Hematopoietic multipotent progenitor cell treated with erythropoietin and hydrocortisone succinate and interleukin-3 and kit ligand, for 15 days (in vitro differentiated cells): ENCODE data around the gene CDH4.
"Not testable (repeated sequence)": the region's sequence is repeated elsewhere in the genome, so short reads cannot be mapped to it uniquely, and the experiment has no call there.

Experiments used
- DNase-seq: peaks from one replicate; pipeline ENCODE4 v3.0.0-alpha.2; 2015; ENCODE audit warnings: low spot score

CDH4 gene

DNA sequence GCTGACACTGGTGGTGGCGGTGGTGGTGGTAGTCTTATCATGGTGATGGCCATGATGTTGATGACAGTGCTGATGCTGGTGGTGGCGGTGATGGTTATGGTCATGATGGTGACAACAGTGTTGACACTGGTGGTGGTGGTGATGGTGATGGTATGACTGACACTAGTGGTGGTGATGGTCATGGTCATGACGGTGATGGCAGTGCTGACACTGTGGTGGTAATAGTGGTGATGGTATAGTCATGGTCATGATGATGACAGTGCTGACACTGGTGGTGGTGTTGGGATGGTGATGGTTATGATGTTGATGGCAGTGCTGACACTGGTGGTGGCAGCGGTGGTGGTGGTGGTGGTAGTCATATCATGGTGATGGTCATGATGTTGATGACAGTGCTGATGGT is 205.7 kb downstream of the CDH4 start:
- no peak for DNase-seq

DNA sequence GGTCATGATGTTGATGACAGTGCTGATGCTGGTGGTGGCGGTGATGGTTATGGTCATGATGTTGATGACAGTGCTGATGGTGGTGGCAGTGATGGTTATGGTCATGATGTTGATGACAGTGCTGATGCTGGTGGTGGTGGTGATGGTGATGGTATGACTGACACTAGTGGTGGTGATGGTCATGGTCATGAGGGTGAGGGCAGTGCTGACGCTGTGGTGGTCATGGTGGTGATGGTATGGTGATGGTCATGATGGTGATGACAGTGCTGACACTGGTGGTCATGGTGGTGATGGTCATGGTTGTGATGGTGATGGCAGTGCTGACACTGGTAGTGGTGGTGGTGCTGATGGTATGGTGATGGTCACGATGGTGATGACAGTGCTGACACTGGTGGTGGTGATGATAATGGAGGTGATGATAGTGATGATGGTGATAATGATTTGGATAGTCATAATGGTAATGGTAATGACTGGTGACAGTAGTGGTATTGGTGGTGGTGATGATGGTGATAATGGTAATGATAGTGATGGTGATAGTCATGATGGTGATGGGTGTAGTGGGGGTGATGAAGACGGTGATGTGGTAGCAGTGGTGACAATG is 206.2 kb downstream of the CDH4 start:
- no peak for DNase-seq

DNA sequence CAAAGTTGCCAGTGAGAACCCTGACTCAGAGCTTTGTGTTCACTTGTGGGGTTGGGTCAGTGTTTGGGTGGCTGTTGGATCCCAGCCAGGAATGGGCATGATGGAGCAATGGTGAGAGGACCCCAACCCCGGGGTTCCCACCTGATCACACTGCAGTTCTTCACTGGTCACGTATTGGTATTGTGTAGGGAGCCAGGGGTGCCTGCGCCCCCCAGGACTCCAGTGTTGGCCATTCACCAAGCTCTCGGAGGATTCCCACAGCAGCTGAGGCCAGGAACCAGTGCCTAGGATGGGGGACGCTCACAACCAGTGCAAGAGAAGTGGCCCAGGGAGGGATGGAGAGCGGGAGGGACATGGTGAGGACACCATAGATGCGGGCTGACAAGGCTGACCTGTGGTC is 207.2 kb downstream of the CDH4 start:
- no peak for DNase-seq

DNA sequence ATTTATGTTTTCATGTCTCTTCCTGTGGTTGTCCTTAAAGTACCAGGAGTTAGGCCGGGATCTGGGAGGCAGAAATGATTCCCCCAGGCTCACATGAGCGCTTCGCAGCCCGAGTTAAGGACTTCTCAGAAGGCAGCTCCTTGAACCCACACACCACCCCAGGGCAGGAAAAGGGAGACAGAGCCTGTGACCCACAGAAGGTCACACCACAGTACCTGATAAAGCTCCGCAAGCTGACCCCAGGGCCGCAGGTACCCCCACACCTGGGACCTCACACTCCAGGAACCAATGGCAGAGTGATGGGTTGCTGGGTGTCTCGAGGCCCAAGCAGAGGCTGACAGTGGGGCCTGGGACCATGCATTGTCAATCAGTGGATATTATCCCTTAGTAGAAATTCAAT is 207.6 kb downstream of the CDH4 start:
- DNase-seq, result no peak

DNA sequence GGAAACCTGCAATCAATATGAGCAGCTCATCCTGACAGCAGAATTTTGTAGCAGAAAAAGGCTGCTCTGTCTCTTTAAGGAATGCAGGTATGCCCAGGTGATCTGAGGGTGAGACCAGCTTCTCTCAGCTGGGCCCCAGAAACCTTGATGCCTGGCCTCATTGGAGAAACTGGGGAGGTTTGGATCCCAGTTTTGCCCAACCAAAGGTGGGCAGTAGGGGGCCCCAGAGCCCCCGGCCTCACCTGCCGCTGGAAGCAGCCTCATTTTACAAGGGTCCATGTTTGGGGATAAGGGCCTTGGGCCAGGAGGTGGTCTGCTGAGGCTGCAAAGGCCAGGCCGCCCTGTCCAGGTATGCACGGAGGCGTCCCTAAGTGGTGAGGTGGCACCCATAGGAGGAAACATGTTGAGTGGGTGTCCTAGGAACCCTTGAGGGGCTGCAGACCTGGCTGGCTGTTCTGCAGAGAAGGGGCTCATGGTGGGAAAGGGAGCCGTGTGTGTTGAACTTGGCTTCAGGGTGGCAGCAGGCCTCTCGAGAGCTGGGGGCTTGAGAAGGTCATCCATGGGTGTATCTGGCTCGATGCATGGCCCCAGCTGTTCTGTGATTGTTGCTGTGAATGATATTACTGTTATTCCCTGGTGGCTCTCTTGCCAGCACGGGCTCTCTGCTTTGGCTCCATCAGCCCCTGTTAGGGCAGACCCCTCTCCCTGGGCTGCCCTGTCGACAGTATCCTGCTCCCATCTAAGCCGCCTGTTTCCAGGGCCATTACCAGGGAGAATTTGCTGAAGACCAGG is 208.4 kb downstream of the CDH4 start:
- DNase-seq, result no peak

DNA sequence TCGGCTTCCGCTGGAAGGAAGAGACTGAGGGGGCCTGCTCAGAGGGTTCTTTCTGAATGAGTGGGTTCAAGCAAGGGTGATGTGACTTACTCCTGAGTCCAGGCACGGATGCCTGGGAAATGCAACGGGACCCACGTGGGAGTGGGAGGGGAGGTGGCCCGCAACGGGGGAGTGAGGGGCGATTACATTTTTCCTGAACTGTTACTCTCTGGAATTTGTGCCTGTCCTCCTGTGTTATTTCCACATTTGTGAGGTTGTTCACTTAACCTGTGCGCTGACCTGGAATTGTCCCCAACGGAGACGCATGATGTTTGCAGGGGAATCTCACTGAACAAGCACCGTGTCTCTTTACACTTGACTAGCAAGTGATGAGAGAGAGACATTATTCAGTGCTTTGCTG is 209.4 kb downstream of the CDH4 start:
- no peak for DNase-seq

DNA sequence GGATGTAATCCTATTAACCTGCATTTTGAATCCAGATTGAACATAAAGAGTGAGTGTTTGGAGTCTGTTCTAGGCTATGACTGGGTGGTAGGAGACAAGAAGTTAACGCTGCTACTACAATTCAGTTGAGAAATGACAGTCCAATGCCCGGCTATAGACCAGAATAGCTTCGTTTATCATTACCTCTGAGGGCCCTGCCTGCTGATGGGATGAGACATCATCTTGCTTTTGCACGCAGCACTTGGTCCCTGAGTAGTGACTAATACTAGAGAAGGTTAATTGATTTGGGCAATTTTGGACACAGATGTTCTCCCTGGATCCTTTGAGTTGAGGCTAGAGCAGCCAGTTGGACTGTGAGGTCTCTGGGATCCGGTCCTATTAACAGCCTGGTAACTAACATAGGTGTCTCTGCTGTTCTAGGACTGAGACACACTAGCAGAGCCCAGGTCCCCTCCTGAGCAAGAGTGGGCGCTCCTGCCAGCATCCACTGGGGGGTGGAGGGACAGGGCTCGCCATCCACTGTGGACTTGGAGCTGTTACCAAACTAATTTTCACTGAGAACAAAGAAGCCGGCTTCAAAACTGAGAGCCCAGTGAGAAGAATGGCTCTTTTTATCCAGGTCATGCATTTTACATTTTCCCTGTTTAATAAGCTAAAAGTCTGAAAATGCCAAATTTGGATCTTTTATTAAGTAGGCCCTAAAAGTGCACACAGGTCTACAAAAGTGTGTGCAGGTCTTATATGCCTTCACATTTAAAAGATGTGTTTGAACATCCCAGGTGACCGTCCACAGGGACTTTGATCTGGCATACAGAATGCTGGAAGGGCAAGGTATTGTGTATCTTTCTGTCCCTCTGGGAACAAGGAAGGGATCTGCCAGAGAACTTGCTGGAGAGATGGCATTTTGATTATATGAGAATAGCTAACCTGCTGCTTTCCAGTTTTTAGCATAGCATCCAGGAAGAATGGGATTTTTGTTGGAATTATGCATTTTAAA is 212.5 kb downstream of the CDH4 start:
- no peak for DNase-seq

DNA sequence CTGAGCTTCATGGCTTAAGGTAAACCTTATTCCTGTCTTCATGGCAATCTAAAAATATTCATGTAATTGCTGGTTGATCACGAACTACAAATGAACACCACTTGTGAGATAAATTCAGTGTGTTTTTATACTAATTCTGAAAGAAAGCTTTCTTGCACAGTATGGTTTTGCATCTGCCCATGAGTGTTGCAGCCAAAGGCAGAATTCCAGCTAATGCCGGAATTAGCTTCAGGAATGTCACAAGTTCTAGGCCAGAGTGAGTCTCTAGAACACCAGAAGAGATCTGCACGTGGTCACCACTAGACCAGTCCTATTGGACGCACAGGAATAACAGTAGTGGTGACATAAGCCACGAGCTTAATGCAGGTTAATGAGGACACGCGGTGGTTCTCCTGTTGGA is 223.7 kb downstream of the CDH4 start:
- DNase-seq, result no peak

DNA sequence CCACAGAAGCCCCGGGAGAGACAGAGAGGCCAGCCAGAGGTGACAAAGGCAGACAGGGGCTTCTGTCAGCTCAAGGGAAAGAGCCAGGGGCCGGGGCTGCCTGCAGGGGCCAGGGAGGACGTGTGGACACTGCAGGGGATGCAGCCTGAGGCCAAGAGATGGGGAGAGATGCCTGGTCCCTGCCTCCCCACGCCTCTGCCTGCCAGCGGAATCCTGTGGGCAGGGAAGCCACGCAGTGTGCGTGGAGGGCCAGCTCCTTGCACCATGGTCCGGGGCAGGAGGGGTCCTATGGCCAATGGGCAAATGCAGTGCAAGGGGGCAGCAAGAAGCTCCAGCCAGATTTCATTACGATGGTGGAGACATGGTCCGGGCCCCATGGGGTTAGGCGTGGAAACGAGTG is 224.9 kb downstream of the CDH4 start:
- no peak for DNase-seq

DNA sequence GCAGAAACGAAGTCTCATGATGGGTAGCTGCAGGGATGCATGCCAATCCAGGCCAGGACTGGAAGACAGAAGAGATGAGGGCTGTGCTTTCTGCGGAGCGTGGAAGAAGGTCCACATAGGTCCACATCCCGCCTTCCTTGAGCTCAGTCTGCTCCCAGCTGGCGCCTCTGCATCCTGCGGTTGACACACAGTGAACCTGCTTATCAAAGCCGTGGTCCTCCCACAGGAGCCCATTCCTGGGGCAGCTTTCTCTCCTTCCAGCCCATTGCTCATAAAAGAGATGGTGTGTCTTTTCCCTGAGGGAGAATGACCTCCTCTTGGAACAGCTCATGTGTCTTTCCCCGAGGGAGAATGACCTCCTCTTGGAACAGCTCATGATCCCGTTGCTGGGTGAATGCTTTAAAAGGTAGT is 225.4 kb downstream of the CDH4 start:
- DNase-seq, result no peak

DNA sequence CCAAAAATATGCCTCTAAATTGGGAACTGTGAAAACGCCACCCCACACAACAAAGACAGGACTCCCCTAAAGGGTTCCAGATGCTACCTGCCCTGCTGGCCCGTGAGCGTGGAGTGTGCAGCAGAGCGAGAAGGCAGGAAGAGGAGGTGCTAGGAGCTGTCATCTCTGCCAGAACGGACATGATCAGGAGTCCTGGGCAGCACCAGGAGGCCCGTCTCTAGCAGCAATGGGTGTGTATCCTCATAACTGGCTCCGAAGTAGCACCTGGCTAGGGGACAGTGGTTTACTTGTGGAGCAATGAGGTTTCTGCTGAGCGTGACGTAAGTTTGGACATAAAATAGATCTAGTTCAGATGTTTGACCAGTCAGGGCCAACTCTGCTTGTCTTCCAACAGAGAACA is 226.0 kb downstream of the CDH4 start:
- DNase-seq, result no peak

DNA sequence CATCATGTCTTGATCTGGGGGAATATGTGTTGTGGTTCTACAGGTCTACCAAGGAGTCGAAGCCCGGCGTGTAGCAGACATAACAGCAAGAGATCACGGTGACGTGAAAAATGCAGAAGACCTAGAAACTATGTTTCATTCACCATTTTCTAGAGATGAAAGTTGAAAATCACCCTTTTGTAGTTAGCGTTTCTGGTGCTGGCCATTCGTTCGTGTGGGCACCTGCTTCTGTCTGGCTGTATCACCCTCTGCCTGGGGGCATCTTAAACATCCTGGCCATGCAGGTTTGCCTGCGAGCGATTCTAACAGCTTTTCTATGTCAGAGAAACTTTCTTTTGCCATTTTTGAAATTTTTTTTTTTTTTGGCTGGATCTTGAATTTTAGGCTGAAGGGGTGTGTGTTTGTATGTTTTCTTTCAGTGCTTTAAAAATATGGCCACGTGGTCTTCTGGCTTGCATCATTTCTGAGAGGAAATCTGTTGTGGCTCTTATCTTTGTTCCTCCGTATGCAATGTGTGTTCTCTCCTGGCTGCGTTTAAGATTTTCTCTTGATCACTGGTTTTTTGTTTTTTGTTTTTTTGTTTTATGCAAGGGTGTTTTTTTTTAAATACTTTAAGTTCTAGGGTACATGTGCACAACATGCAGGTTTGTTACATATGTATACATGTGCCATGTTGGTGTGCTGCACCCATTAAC is 226.7 kb downstream of the CDH4 start:
- no peak for DNase-seq

DNA sequence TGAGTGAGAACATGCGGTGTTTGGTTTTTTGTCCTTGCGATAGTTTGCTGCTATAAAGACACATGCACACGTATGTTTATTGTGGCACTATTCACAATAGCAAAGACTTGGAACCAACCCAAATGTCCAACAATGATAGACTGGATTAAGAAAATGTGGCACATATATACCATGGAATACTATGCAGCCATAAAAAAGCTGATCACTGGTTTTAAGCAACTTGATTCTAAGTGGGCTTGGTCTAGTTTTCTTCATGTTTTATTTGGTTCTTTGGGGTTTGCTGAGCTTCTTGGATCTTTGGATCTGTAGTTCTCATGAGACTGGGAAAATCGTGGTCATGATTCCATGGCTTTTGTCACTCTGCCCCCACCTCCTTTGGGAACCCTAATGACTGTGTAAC is 227.4 kb downstream of the CDH4 start:
- not testable (repeated sequence) for DNase-seq

DNA sequence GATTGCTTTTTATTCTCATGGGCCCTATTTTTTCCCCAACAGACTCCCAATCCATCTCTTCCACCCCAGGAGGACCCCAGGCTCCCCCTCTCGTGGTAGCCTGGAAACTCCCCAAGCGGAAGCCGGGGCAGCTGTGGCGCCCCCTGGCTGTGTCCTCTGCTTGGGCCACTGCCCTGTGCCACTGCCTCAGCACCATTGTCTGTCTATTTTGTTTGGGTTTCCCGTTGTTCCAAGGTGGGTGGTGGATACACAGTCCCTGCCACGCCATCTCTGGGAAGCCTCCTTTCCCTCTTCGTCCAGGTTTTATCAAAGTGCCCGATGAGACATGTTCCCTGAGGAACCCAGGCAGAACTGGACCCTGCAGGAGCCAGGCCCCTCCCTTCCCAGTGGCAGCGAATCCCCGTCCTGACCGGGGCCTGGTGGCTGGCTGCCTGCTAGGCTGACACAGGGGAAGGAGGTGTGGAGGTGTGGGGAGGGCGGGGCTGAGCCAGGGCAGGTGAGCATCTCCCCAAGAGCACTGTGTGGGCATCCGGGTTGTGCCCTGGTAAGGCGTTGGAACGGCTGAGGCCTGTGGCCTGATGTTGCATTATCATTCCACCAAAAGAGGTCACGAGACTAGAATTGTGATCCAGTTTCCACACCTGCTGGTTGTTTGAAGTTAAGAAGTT is 228.2 kb downstream of the CDH4 start:
- no peak for DNase-seq

DNA sequence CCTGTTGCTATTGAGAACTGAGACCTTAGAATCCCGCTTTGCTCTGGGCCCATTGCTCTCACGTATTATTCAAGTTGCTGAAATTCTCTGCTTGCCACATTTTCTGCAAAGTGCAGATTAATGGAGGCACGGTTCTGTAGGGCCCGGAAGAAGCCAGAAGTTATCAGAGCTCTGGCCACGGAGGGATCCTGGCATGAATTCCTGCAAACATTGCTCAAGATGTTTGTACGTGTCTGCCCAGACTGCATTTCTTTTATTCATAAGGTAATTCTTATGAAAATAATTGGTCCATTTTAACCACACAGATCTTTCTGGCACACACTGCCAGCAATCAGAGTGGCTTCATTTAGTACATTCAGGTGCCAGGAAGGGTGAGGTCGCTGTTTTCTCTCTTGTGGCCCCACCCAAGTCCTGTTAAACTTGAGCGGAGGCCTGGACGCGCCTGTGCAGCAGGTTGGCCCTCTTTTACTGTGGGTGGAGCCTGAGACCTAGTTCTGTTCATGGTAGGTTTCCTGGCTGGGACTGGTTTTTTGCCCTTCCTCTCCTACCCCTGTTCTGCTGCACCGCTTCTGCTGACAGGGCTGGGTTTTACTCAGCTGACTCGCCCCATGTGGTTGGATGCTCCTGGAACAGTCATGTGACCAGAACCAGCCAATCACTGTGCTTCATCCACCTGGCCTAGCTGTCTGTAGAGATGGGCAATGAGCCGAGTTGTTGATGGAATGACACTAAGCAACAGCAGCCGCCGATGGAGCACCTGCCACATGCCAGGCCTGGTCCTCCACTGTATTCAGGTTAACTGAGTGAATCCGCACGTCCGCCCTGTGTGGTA is 230.2 kb downstream of the CDH4 start:
- DNase-seq, result no peak

DNA sequence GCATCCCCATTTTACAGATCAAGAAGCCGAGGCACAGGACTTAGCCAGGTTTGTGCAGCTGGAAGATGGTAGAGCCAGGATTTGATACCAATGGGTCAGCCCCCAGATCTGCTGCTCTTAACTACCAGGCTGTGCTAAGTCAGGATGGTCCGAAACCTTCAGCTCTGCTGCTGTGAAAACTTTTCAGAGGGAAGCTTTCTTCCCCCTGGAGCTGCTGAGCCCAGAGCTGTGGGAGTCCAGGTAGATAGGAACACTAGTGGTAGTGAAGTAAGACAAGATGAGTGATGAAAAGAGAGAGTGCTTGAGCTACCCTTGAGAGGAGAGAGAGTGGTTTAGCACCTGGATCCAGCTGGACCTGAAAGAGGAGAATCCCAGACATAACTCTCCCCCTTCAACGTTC is 230.8 kb downstream of the CDH4 start:
- DNase-seq, result no peak

DNA sequence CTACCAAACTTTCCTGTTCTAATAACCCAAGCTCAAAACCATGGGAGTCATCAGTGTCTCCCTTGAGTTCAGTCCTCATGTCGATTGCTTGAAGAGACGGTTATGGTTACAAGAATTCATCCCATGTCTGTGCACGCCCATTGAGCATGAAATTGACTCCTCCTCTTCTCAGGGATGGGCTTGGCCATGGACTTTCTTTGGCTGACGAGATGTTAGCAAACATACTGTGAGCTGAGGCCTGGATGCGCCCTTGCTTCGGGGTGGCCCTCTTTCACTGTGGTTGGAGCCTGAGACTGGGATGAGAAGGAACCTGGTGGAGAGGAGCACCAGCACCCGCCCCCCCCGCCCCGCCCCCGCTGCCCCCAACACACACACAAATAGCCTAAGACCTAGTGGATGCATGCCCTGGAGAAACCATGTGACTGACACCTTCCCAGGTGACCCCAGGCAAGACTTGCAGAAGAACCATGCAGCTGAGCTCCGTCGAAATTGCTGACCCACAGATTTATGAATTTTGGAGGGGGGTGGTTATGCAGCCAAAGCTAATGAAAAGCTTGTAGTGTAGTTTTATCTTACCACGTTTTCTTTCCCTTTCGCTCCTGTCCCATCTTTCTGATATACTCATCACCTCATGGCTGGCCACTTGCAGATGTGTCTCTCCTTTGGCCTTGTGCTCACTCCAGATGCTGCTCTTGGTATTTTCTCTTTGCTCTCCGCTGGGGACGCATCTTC is 231.4 kb downstream of the CDH4 start:
- DNase-seq, result no peak

DNA sequence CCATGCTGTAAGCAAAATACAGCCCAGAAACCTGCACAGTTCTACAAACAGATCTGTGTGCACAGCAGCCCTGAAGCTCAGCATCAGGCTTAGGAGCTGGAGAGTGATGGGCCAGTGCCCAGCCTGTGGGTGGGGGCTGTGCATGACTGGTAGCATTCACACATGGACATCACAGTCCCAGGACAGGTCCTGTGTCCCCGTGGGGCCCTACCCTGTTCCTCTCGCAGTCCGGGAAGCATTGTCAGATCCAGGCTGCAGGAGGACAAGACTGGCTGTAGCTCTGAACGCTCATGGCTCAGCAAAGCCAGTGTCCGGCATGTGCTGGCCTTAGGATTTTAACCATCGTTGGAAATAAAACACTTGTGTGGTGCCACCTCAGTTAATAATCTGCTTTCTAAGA is 234.1 kb downstream of the CDH4 start:
- no peak for DNase-seq

DNA sequence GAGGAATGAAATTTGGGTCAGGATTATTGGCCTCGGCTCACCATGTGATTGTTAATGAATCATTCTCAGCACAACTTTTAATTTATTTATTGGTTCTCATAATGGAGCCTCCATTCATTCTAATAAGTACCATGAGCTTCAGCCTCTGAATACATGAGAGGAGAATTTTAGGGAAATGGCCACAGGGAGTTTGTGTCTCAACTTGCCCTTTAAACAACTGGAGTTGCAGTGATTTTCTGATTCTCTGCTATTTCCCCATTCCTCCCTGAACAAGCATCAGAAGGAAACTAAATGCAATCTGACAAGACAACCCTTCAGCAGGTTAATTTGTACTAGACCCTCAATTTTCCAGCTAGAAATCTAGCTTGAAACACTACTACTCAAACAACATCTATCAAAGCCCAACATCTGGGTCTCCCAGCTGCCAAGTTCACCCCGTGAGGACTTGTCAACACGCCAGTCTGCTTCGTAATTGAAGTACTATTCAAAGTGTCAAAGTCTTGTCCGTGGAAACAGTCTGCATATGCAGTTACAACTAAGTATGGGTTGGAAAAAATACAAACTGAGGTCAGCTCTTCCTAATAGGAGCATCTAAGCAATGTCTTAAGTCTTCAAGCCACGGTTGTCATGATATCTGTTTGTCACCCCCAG is 235.4 kb downstream of the CDH4 start:
- DNase-seq, result no peak

DNA sequence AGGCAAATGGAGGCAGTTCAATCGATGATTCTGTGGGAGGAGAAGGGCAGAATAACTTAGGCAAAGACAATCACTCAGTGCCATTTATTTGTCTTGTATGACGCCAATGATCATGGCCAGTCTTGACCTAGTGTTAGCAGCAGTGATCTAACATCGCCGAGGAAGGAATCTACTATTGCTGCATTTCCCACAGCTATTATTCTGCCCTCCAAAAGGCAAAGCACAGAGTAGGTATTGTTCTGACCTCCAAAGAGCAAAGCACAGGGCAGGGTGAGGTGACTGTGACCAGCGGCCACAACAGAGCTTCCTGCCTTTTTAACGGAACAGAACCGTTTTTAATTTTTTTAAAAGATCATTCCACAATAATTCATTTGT is 235.9 kb downstream of the CDH4 start:
- no peak for DNase-seq
